Thoracic aorta (tissue), 2 donors: ENCODE measurements around the gene USP17L27. TPM values are rescaled to one million over a fixed set of nuclear protein-coding genes. Genes with fewer than 3 reads are reported as not detected.
"Not testable (repeated sequence)": the region's sequence is repeated elsewhere in the genome, so short reads cannot be mapped to it uniquely, and the experiment has no call there.

Experiments
- ATAC-seq: fragments of 150-250 bp; one replicate; pipeline ENCODE4 v1.8.0; 2017; ENCODE audit warnings: low read depth; ENCODE audit not compliant: insufficient number of reproducible peaks, low FRiP score
- DNase-seq: peaks from one replicate; pipeline ENCODE4 v3.0.0-alpha.2; 2020; ENCODE audit warnings: low spot score
- H3K27ac ChIP-seq, 2 donors: fragments of 200-600 bp; sonication (generic); 1 replicate in 1 of 2; 2 replicates in 1 of 2; pipeline ENCODE4 v1.5.1; 2016; ENCODE audit warnings: mild to moderate bottlenecking in 2 of 2, moderate library complexity in 2 of 2
- H3K27me3 ChIP-seq: fragments of 200-600 bp; sonication (generic); replicated peaks from 2 replicates; pipeline ENCODE4 v1.6.0; 2016; ENCODE audit warnings: mild to moderate bottlenecking; ENCODE audit not compliant: insufficient read depth
- H3K36me3 ChIP-seq: fragments of 200-600 bp; sonication (generic); one replicate; pipeline ENCODE4 v1.5.1; 2016
- H3K4me1 ChIP-seq, 2 donors: fragments of 200-600 bp; sonication (generic); 1 replicate in 1 of 2; 2 replicates in 1 of 2; pipeline versions ENCODE4 v1.5.1 to v1.6.0; 2016; ENCODE audit warnings: low read depth in 2 of 2, mild to moderate bottlenecking in 1 of 2; ENCODE audit not compliant: control insufficient read depth in 1 of 2
- H3K4me3 ChIP-seq: fragments of 200-600 bp; sonication (generic); 2 replicates; pipeline ENCODE4 v1.5.1; 2016; ENCODE audit warnings: mild to moderate bottlenecking
- H3K9me3 ChIP-seq: fragments of 200-600 bp; sonication (generic); 2 replicates; pipeline ENCODE4 v1.5.1; 2016
- total RNA-seq, 2 donors: library from RNA; depleted of rRNA; stranded (reverse); fragments of >200 nt; gene quantifications; one replicate each; pipeline versions ENCODE4 v1.1.0 to v1.2.3, GENCODE V29; 2016

The USP17L27 gene
- not detected for total RNA-seq

GRCh38 chr4:9343848-9344247 lies at the start of gene USP17L27:
Gene USP17L27 (plus strand): TSS chr4:9344148. CDS start chr4:9344148, 0 bp downstream.
- not testable (repeated sequence) for DNase-seq, ATAC-seq, H3K4me3 ChIP-seq, H3K9me3 ChIP-seq, H3K27ac ChIP-seq, H3K36me3 ChIP-seq, H3K27me3 ChIP-seq, H3K4me1 ChIP-seq

- not testable (repeated sequence) for H3K4me1 ChIP-seq, H3K27ac ChIP-seq, H3K9me3 ChIP-seq, H3K27me3 ChIP-seq, H3K4me3 ChIP-seq, H3K36me3 ChIP-seq, DNase-seq, ATAC-seq
Measured at GRCh38 chr4:9324191-9324590, 19.8 kb upstream of the USP17L27 start.

DNA sequence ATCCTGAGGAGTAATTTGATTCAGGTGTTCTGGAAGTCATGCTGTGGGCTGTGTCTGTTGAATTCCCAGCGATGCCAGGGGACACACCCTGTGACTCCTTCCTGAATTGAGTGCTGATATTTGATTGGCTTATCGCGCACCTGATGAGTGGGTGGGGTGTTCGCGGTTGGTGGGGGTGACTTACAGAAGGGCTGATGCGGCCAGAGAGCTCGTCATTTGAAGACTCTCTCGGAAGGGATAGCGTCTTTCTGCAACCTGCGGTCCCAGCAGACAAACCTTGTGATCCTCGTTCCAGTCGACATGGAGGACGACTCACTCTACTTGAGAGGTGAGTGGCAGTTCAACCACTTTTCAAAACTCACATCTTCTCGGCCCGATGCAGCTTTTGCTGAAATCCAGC lies 19.1 kb upstream of the USP17L27 start, which contains the start of gene USP17L24:
USP17L24 (plus strand) TSS at position 301 of the 400 bp plus-strand sequence; CDS start at position 301, 0 bp downstream.
- ATAC-seq, H3K27ac ChIP-seq, H3K27me3 ChIP-seq, DNase-seq, H3K4me3 ChIP-seq, H3K4me1 ChIP-seq, H3K9me3 ChIP-seq, H3K36me3 ChIP-seq: not testable (repeated sequence)

- H3K4me3 ChIP-seq, H3K36me3 ChIP-seq, H3K4me1 ChIP-seq, ATAC-seq, H3K27ac ChIP-seq, DNase-seq, H3K9me3 ChIP-seq, H3K27me3 ChIP-seq: not testable (repeated sequence)
Measured at GRCh38 chr4:9329611-9330010, 14.3 kb upstream of the USP17L27 start, which contains the start of gene USP17L25. Gene USP17L25 (plus strand): TSS chr4:9329911. CDS start chr4:9329911, 0 bp downstream.

GRCh38 chr4:9334358-9334757 lies 9.6 kb upstream of the USP17L27 start, which contains the start of gene USP17L26:
Gene USP17L26 (plus strand): TSS chr4:9334658. CDS start chr4:9334658, 0 bp downstream.
- H3K4me3 ChIP-seq, H3K27me3 ChIP-seq, DNase-seq, H3K4me1 ChIP-seq, H3K27ac ChIP-seq, ATAC-seq, H3K9me3 ChIP-seq, H3K36me3 ChIP-seq: not testable (repeated sequence)

DNA sequence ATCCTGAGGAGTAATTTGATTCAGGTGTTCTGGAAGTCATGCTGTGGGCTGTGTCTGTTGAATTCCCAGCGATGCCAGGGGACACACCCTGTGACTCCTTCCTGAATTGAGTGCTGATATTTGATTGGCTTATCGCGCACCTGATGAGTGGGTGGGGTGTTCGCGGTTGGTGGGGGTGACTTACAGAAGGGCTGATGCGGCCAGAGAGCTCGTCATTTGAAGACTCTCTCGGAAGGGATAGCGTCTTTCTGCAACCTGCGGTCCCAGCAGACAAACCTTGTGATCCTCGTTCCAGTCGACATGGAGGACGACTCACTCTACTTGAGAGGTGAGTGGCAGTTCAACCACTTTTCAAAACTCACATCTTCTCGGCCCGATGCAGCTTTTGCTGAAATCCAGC lies 4.8 kb upstream of the USP17L27 start, which contains the start of gene USP17L5:
USP17L5 (plus strand) TSS at position 301 of the 400 bp plus-strand sequence; CDS start at position 301, 0 bp downstream.
- ATAC-seq, H3K4me3 ChIP-seq, H3K4me1 ChIP-seq, H3K36me3 ChIP-seq, DNase-seq, H3K9me3 ChIP-seq, H3K27me3 ChIP-seq, H3K27ac ChIP-seq: not testable (repeated sequence)

DNA sequence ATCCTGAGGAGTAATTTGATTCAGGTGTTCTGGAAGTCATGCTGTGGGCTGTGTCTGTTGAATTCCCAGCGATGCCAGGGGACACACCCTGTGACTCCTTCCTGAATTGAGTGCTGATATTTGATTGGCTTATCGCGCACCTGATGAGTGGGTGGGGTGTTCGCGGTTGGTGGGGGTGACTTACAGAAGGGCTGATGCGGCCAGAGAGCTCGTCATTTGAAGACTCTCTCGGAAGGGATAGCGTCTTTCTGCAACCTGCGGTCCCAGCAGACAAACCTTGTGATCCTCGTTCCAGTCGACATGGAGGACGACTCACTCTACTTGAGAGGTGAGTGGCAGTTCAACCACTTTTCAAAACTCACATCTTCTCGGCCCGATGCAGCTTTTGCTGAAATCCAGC lies 4.6 kb downstream of the USP17L27 start, which contains the start of gene USP17L28:
USP17L28 (plus strand) TSS at position 301 of the 400 bp plus-strand sequence; CDS start at position 301, 0 bp downstream.
- not testable (repeated sequence) for ATAC-seq, H3K27ac ChIP-seq, H3K36me3 ChIP-seq, H3K27me3 ChIP-seq, DNase-seq, H3K9me3 ChIP-seq, H3K4me1 ChIP-seq, H3K4me3 ChIP-seq

GRCh38 chr4:9350866-9351265 lies 6.9 kb downstream of the USP17L27 start:
- not testable (repeated sequence) for H3K36me3 ChIP-seq, H3K27me3 ChIP-seq, ATAC-seq, H3K27ac ChIP-seq, H3K9me3 ChIP-seq, DNase-seq, H3K4me1 ChIP-seq, H3K4me3 ChIP-seq

- not testable (repeated sequence) for DNase-seq, H3K4me3 ChIP-seq, H3K27me3 ChIP-seq, H3K4me1 ChIP-seq, ATAC-seq, H3K9me3 ChIP-seq, H3K36me3 ChIP-seq, H3K27ac ChIP-seq
Measured at GRCh38 chr4:9353338-9353737, 9.4 kb downstream of the USP17L27 start, which contains the start of gene USP17L29. Gene USP17L29 (plus strand): TSS chr4:9353638. CDS start chr4:9353638, 0 bp downstream.

- not testable (repeated sequence) for H3K4me3 ChIP-seq, DNase-seq, H3K27me3 ChIP-seq, ATAC-seq, H3K9me3 ChIP-seq, H3K27ac ChIP-seq, H3K4me1 ChIP-seq, H3K36me3 ChIP-seq
Measured at GRCh38 chr4:9362829-9363228, 18.9 kb downstream of the USP17L27 start, which contains the start of gene USP17L30. Gene USP17L30 (plus strand): TSS chr4:9363129. CDS start chr4:9363129, 0 bp downstream.

DNA sequence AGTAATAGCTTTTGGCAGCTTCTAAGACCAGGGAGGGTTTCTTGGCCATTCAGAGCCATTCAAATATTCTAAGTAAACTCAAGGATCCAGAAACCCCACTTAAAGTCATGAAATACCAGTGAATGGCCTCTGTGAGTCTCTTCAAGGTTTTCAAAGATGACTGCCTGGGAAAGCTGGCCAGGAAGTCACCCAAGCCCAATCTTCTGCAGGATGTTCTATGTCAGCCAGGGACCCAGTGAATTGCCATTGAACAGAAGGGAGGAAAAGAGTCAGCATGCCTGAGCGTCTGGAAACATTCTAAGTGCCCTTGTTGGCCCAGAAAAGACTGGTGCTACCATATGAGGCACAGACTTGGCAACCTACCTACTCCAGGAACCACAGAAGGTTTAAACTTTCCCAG lies 35.9 kb downstream of the USP17L27 start:
- not testable (repeated sequence) for ATAC-seq, H3K4me1 ChIP-seq, H3K36me3 ChIP-seq, H3K4me3 ChIP-seq, H3K27ac ChIP-seq, DNase-seq, H3K27me3 ChIP-seq, H3K9me3 ChIP-seq
